Mucosa of stomach (tissue), 1 donor: Measurements from ENCODE around the gene NTRK2.

Experiments used
- H3K27me3 ChIP-seq: one replicate; pipeline ENCODE4 v1.7.0; 2013; ENCODE audit warnings: mild to moderate bottlenecking, low read length; ENCODE audit not compliant: control insufficient read depth, insufficient read depth
- H3K36me3 ChIP-seq: one replicate; pipeline ENCODE4 v1.7.0; 2013; ENCODE audit warnings: low read length; ENCODE audit not compliant: control insufficient read depth, insufficient read depth
- H3K4me1 ChIP-seq: one replicate; pipeline ENCODE4 v1.7.0; 2013; ENCODE audit warnings: mild to moderate bottlenecking, low read length; ENCODE audit not compliant: control insufficient read depth, insufficient read depth
- H3K4me3 ChIP-seq: one replicate; pipeline ENCODE4 v1.7.0; 2013; ENCODE audit warnings: low read length
- H3K9ac ChIP-seq: one replicate; pipeline ENCODE4 v1.7.0; 2013; ENCODE audit warnings: mild to moderate bottlenecking, low read length, moderate library complexity
- H3K9me3 ChIP-seq: one replicate; pipeline ENCODE4 v1.7.0; 2013; ENCODE audit warnings: mild to moderate bottlenecking, low read length, moderate library complexity; ENCODE audit not compliant: control insufficient read depth
- donor health status: Pancreatic carcinoma.

NTRK2 gene

DNA sequence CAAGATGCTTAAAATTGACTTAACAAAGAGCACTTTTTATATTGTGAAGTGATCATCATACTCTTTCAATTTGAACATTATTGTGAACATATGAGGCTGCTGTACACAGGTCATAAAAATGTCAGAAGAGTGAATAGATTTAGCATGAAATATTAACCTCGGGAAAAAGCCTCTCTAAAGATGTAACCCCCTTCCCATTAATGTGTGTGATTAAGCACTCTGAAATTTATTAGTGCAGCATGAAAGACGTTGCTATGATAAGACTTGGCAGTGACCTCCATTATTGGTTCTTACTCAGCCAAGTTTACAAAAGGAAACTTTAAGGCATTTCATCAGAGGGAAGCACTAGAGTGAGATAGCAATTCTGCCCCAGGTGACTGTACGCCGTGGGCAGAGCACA is 326.5 kb downstream of the NTRK2 start:
- no peak overlapping the region for H3K4me3 ChIP-seq
- H3K36me3 ChIP-seq, result no peaks in the 10 kb centered on the region
- H3K4me1 ChIP-seq, result no peaks in the 10 kb centered on the region
- no peaks in the 10 kb centered on the region for H3K9me3 ChIP-seq
- no peak overlapping the region for H3K9ac ChIP-seq
- no peaks in the 10 kb centered on the region for H3K27me3 ChIP-seq

- H3K9me3 ChIP-seq, result no peaks in the 10 kb centered on the region
- no peak overlapping the region for H3K9ac ChIP-seq
- no peaks in the 10 kb centered on the region for H3K36me3 ChIP-seq
- H3K4me1 ChIP-seq, result no peaks in the 10 kb centered on the region
- H3K4me3 ChIP-seq, result no peak overlapping the region
- H3K27me3 ChIP-seq, result no peaks in the 10 kb centered on the region
These were observed 327.2 kb downstream of the NTRK2 start for GRCh38 chr9:84996716-84997115.

GRCh38 chr9:84997472-84997871 is 327.9 kb downstream of the NTRK2 start:
- no peak overlapping the region for H3K9ac ChIP-seq
- no peak overlapping the region for H3K4me3 ChIP-seq
- H3K9me3 ChIP-seq, result no peaks in the 10 kb centered on the region
- no peaks in the 10 kb centered on the region for H3K4me1 ChIP-seq
- no peaks in the 10 kb centered on the region for H3K27me3 ChIP-seq
- H3K36me3 ChIP-seq, result no peaks in the 10 kb centered on the region

- Histone ChIP-seq H3K9ac (no peak overlapping the region), H3K4me1 (no peaks in the 10 kb centered on the region), H3K36me3 (no peaks in the 10 kb centered on the region), H3K4me3 (no peak overlapping the region), H3K27me3 (no peaks in the 10 kb centered on the region), H3K9me3 (no peaks in the 10 kb centered on the region)
These were observed 329.1 kb downstream of the NTRK2 start for GRCh38 chr9:84998639-84999038.

DNA sequence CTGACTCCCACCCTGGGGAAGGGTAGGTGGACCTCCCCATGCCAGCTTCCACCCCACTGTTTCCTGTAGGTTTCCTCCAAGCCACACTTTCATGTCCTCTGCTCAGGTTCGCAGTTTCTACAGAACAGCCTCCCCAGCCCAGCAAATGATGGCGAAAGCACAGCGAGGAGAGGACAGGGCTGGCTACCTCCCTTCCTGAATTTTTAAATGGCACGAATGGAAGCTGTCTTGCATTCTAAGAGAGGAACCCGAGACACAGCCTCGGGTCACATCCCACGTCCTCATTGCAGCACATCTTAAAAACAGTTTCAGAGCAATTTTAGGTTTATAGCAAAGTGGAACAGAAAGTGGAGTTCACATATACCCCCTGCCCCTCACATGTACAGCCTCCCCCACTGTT is 330.3 kb downstream of the NTRK2 start:
- Histone ChIP-seq H3K4me3 (no peak overlapping the region), H3K36me3 (no peaks in the 10 kb centered on the region), H3K27me3 (no peaks in the 10 kb centered on the region), H3K9ac (no peak overlapping the region), H3K4me1 (no peaks in the 10 kb centered on the region), H3K9me3 (no peaks in the 10 kb centered on the region)

DNA sequence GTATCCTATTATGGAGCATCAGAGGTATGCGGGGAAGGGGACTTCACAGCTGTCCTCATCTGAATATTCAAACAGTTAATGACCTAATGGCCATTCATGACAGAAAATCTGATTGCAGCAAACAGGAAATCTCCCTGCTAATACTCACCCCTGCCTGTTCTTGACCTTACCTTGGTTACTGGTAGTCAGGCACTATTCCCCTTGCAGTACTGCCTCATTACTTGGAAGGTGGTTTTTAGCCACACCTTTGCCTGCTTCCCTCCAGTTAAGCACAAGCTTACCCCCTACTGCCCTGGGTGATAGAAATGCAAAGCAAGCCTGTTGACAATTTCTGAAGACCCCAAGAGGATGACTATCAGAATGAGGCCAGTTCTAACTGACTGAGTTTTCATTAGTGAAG is 332.4 kb downstream of the NTRK2 start:
- no peaks in the 10 kb centered on the region for H3K9me3 ChIP-seq
- H3K27me3 ChIP-seq, result no peaks in the 10 kb centered on the region
- H3K4me1 ChIP-seq, result no peaks in the 10 kb centered on the region
- H3K9ac ChIP-seq, result no peak overlapping the region
- no peaks in the 10 kb centered on the region for H3K36me3 ChIP-seq
- no peak overlapping the region for H3K4me3 ChIP-seq

DNA sequence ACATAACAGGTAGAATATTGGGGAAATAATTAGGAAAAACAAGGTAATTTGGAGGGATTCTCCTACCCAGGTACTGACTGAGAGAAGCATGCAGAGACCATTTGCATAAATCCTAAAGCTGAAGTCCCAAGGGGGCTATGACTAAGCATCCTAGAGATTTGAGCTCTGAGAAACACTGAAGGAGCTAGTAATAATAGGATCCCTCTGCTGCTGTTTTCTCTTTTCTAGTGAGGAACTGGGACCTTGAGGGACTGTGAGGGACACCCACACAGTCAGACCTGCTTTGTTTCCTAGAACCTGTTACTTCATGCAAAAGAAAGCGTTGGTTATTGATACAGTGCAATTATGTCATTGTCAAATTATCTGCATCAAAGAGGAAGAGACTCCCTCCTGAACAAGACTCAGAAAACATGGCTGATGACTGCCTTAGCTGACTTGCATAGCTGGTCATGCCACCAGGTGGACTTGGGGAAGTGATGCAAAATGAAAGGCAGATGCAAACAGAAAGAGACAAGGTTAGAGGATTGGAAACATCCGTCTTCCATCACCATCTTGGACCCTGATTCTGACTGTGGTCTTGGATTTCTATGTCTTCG is 335.4 kb downstream of the NTRK2 start:
- no peak overlapping the region for H3K4me3 ChIP-seq
- H3K9me3 ChIP-seq, result no peaks in the 10 kb centered on the region
- no peaks in the 10 kb centered on the region for H3K4me1 ChIP-seq
- no peaks in the 10 kb centered on the region for H3K27me3 ChIP-seq
- H3K9ac ChIP-seq, result no peak overlapping the region
- H3K36me3 ChIP-seq, result no peaks in the 10 kb centered on the region

GRCh38 chr9:85007748-85008147 is 338.2 kb downstream of the NTRK2 start:
- no peaks in the 10 kb centered on the region for H3K36me3 ChIP-seq
- H3K9me3 ChIP-seq, result no peaks in the 10 kb centered on the region
- H3K4me1 ChIP-seq, result no peaks in the 10 kb centered on the region

GRCh38 chr9:85008215-85008614 is 338.7 kb downstream of the NTRK2 start:
- no peak overlapping the region for H3K4me3 ChIP-seq
- no peaks in the 10 kb centered on the region for H3K27me3 ChIP-seq
- no peaks in the 10 kb centered on the region for H3K36me3 ChIP-seq
- H3K9me3 ChIP-seq, result no peaks in the 10 kb centered on the region
- no peak overlapping the region for H3K9ac ChIP-seq
- no peaks in the 10 kb centered on the region for H3K4me1 ChIP-seq

More at GRCh38 chr9:85007748-85008147, 338.2 kb downstream of the NTRK2 start:
- Histone ChIP-seq H3K27me3 (no peaks in the 10 kb centered on the region), H3K9ac (no peak overlapping the region), H3K4me3 (no peak overlapping the region)

GRCh38 chr9:85009251-85009650 is 339.7 kb downstream of the NTRK2 start:
- no peak overlapping the region for H3K4me3 ChIP-seq
- H3K4me1 ChIP-seq, result no peaks in the 10 kb centered on the region
- H3K27me3 ChIP-seq, result no peaks in the 10 kb centered on the region
- H3K9ac ChIP-seq, result no peak overlapping the region
- H3K9me3 ChIP-seq, result no peaks in the 10 kb centered on the region
- H3K36me3 ChIP-seq, result no peaks in the 10 kb centered on the region

DNA sequence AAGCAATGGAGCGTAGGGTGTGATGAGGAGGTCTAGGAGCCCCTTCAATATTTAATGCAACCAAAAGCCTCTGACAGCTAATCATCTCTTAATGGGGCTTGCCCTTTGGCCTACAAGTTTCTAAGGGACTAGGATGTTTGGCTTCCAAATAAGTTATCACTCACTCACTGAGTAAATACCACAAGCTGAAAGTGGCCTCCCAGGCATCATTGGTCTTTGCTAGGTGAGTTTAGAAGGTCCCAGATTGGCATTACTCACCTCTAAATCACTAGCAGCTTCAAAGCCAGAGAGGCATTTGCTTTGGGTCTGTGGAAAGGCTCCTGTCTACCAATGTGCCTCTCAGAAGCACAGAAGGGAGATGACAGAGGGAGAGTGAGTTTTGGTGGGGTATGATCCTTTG is 344.2 kb downstream of the NTRK2 start:
- Histone ChIP-seq H3K4me1 (no peaks in the 10 kb centered on the region), H3K27me3 (no peaks in the 10 kb centered on the region), H3K9me3 (no peaks in the 10 kb centered on the region), H3K4me3 (no peak overlapping the region), H3K9ac (no peak overlapping the region), H3K36me3 (no peaks in the 10 kb centered on the region)

DNA sequence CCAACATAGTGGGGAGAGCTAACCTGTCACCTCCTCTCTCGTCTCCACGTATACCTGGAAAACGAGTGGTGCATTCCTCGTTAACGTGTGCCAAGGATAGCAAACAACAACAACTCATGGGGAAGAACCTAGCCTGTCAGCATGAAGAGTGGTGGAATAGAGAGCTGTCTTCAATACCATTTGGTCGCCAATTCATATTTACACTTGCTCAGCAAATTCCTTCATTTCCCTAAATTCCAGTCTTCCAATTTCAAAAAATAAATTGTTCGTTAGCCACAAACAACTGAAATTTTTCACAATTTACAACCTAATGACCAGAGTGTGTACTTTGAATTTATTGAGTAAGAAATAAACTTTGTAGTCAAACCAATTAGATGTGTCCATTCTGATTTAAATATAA is 344.8 kb downstream of the NTRK2 start:
- H3K27me3 ChIP-seq, result no peaks in the 10 kb centered on the region
- no peaks in the 10 kb centered on the region for H3K9me3 ChIP-seq
- H3K36me3 ChIP-seq, result no peaks in the 10 kb centered on the region
- no peaks in the 10 kb centered on the region for H3K4me1 ChIP-seq
- no peak overlapping the region for H3K9ac ChIP-seq
- no peak overlapping the region for H3K4me3 ChIP-seq

- Histone ChIP-seq H3K4me1 (no peaks in the 10 kb centered on the region), H3K9me3 (no peaks in the 10 kb centered on the region), H3K36me3 (no peaks in the 10 kb centered on the region), H3K9ac (no peak overlapping the region), H3K4me3 (no peak overlapping the region), H3K27me3 (no peaks in the 10 kb centered on the region)
These were observed 347.0 kb downstream of the NTRK2 start for GRCh38 chr9:85016384-85017006.
